GM18520 (cell line): ENCODE results near the gene TSHZ3.

Experiments
- ATAC-seq: cut with Tn5 transposase; IDR thresholded peaks from one replicate; pipeline ENCODE4 v1.9.1; 2021; ENCODE audit not compliant: unreplicated experiment

Gene TSHZ3

DNA sequence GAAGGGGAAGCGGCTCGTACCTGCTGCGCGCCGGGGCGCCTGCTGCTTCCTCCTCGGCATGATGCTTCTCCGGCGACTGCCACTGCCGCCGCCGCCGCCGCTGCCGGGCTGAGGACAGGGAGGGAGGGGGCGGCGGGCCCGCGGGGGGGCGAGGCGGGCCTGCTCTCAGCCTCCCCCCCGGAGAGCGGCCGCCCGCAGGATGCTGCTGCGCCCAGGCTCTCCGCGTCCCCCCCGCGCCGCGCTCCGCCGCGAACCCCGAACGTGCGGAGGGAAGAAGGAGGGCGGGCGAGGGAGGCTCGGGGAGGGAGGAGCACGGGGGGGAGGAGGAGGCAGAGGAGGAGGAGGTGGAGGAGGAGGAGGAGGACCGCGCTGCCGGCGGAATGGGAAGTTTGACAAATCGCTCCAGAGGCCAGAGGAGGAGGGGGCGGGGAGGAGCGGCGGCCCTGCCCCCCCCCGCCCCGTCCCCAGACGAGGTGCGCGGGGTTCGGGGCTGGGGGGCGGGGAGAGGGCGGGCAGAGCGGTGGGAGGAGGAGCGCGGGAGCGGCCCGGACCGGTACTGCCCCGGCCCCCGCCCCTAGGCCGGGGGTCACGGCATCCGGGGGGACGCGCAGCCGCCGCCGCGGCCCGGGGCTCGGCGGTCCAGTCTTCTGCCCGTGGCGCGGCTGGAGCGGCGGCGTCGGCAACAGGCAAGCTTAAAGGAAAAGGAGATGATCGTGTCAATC lies at the start of gene TSHZ3:
TSS of gene TSHZ3 (minus strand) at position 277 of the 722 bp plus-strand sequence. CDS start at position 60, 217 bp downstream.
- ATAC-seq, result no peak

- no peak for ATAC-seq
Observed at GRCh38 chr19:31397308-31397707, 48.1 kb upstream of the TSHZ3 start.

GRCh38 chr19:31392464-31392863 lies 43.2 kb upstream of the TSHZ3 start:
- no peak for ATAC-seq

DNA sequence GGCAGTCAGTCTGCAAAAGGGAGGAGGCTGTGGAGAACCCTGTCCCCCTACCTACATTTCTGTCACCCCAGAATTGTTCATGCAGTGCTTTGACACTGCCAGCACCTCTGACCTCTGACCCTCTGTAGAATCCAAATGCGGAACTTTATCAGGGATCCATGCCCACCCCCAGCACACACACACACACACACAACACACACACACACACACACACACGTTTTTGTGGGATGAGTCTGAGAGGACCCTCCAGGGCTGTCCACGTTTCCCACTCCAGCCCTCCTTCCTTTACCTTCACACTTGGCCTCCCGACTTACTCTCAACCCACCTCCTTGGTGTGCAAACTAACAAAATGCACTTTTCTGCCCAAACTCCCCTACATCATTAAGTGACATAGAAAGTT lies 42.3 kb upstream of the TSHZ3 start:
- ATAC-seq, result no peak

- ATAC-seq, result no peak
Observed at GRCh38 chr19:31390711-31391110, 41.5 kb upstream of the TSHZ3 start.

GRCh38 chr19:31389874-31390273 lies 40.6 kb upstream of the TSHZ3 start:
- no peak for ATAC-seq

DNA sequence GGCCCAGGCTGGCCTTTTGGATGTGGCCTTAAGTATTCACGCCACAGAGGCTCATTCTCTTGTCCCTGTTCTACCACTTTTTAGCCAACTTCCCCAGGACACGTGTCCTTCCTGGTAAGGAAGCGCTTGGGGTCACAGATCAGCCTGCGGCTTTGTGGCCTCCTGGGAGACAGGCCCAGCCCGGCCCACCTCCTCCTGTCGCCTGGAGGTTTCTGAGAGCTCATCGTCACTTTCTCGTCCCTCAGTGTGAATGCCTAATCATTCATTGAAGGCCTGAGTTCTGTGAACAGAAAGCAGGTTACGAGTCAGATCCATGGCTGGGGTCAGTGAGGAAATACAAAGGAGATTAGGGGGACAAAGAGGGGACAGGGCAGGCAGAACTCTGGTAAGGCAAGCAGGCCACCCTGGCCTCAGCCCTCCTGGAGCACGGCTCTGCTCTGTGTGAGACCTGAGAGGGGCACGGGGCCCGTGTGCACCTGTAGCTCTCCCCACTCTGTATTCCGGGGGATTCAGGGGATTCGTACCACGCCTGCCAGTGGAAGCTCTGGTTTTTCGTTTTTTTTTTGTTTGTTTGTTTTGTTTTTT lies 38.6 kb upstream of the TSHZ3 start:
- ATAC-seq, result no peak

GRCh38 chr19:31386806-31387205 lies 37.6 kb upstream of the TSHZ3 start:
- ATAC-seq, result no peak

DNA sequence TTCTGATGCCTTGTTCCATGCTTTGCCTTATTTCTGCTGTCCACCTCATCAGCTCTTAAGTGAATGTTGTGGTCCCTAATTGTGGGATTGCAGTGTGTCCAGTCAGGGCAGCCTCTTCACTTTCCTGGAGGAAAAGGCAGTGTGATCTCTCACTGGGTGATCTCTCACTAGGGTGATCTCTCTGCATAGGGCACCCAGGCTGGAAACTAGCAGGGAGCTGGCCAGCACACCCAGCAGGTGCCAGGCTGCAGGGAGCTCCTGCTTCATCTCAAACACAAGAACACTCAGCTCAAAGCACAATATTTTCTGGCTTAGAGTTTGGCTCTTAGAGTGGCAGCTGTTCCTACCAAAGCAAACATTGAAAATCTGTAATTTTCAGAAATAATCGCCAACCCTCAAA lies 36.5 kb upstream of the TSHZ3 start:
- ATAC-seq, result no peak

GRCh38 chr19:31383553-31383952 lies 34.3 kb upstream of the TSHZ3 start:
- no peak for ATAC-seq

DNA sequence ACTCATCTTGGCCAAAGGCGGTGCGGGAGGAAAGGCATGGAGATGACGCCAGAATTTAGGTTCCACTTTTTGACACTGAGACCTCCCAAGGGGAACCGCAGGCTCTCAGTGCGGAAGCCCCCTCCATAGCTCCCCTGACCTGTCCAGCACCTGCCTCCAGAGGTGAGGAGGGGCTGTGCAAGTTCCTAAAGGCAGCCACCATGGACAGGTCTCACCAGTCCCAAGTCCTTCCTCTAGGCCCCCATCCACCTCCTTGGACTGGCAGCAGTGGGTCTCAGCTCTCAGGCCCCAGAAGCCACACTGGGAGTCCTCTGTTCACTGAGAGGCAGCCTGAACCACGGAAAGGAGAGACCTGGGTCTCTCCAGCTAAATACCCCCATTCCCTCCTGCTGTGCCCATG lies 31.6 kb upstream of the TSHZ3 start:
- no peak for ATAC-seq

GRCh38 chr19:31378404-31378803 lies 29.2 kb upstream of the TSHZ3 start:
- no peak for ATAC-seq

- no peak for ATAC-seq
Observed at GRCh38 chr19:31377736-31378135, 28.5 kb upstream of the TSHZ3 start.

- no peak for ATAC-seq
Observed at GRCh38 chr19:31372246-31372781, 23.1 kb upstream of the TSHZ3 start.

GRCh38 chr19:31370216-31370615 lies 21.0 kb upstream of the TSHZ3 start:
- no peak for ATAC-seq

DNA sequence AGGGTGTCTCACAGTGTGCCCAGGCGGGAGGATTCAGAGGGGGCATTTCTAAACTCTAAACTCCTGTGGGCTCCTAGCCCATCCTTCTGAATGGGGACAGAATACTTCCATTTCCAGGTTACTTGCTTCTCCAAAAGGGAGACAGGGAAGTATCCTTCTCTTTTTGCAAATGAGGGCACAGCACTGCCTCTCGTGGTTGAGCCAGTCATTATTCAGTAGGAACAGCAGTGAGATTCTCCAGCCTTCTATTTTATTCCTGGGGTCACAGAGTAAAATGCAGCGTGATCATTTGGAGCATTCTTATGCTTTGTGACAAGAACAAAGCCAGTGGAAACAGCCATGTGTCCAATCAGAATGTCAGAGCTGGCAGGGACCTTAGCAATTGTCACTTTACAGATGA lies 15.7 kb upstream of the TSHZ3 start:
- ATAC-seq, result no peak

GRCh38 chr19:31361728-31362127 lies 12.5 kb upstream of the TSHZ3 start:
- ATAC-seq, result no peak

DNA sequence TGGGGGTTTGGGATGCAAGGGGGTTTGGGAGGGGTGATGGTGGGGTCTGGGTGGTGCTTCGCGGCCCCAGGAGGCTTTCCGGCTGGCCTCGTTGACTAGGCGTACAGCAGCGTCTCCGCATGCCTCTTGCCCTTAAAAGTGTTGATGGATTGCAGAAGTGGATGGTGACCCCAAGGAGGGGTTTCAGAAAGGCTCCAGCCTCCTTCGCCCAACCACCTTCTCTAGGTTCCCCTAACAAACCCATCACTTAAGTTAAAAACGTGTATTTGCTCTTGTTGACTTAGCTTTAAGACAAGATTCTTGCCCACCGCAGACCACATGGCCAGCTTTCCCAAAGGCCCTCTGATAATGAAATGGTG lies 8.1 kb upstream of the TSHZ3 start:
- no peak for ATAC-seq

- ATAC-seq, result no peak
Observed at GRCh38 chr19:31356587-31357314, 7.5 kb upstream of the TSHZ3 start.

DNA sequence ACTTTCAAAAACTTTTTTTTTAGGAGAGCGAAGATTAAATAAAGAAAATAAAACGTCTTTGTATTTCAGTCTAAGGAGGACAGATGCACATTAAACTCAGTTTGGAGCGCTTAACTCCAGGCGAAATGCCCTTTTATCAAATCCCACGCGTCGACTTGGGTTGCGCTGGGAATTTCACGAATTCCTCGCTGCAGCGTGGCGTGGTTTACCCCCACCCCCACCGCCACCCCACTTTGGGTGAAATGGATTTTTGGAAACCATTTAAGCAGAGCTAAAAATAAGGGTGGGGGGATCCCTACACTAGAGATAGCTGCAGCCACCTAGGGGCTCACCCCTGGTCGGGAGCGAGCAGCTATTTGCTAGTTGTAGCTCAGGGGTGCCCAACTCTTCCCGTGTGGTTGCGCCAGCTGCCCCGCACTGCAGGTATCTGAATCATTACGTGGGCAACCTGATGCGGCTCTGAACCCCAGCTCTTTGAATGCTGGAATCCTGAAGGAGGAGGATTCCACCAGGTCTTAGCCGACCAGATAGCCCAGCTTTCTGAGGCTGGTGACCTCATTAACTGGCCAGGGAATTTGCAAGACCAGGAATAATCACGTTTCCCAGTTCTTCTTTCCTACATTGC lies 6.5 kb upstream of the TSHZ3 start:
- no peak for ATAC-seq

GRCh38 chr19:31354799-31355664 lies 5.8 kb upstream of the TSHZ3 start:
- ATAC-seq, result no peak
